HepG2 (cell line): ENCODE results near the gene SDR39U1. TPM values are rescaled to one million over a fixed set of nuclear protein-coding genes. Genes with fewer than 3 reads are reported as not detected.

ENCODE experiments used
- AKNA ChIP-seq: sonication (generic); formaldehyde crosslinking; IDR thresholded peaks from 2 replicates; pipeline ENCODE4 v1.4.0; 2020; ENCODE audit warnings: missing genetic modification reagents, borderline replicate concordance
- CHD4 ChIP-seq: fragments of 200-600 bp; sonication (generic); IDR thresholded peaks from 2 replicates; pipeline ENCODE4 v1.7.0; 2017; ENCODE audit warnings: mild to moderate bottlenecking, low read length, borderline replicate concordance
- DR1 ChIP-seq: sonication (generic); formaldehyde crosslinking; IDR thresholded peaks from 2 replicates; pipeline ENCODE4 v1.8.0; 2021; ENCODE audit warnings: mild to moderate bottlenecking, missing genetic modification reagents, inconsistent platforms
- ESRRA ChIP-seq: sonication (generic); formaldehyde crosslinking; IDR thresholded peaks from 2 replicates; pipeline ENCODE4 v1.5.1; 2020; ENCODE audit warnings: mild to moderate bottlenecking, low read depth, missing genetic modification reagents
- ETV6 ChIP-seq: sonication (generic); formaldehyde crosslinking; conservative IDR thresholded peaks from 2 replicates; pipeline ENCODE4 v1.4.0; 2020; ENCODE audit warnings: missing genetic modification reagents
- JUN ChIP-seq: sonication (generic); formaldehyde crosslinking; IDR thresholded peaks from 2 replicates; pipeline ENCODE4 v1.4.0; 2020; ENCODE audit warnings: mild to moderate bottlenecking, missing genetic modification reagents
- MAFK ChIP-seq, 2 experiments: IDR thresholded peaks in 1 of 2; conservative IDR thresholded peaks in 1 of 2; 2 replicates each; pipeline ENCODE4 v1.6.1; 2011; ENCODE audit warnings: improper control_type of control experiment in 2 of 2, low read length in 2 of 2
- MTA3 ChIP-seq: sonication (generic); formaldehyde crosslinking; IDR thresholded peaks from 2 replicates; pipeline ENCODE4 v1.4.0; 2020; ENCODE audit warnings: missing genetic modification reagents
- NFE2L1 ChIP-seq: sonication (generic); formaldehyde crosslinking; IDR thresholded peaks from 2 replicates; pipeline ENCODE4 v1.4.0; 2020; ENCODE audit warnings: missing genetic modification reagents, mild to moderate bottlenecking, borderline replicate concordance
- NFE2L2 ChIP-seq: fragments of 150-350 bp; IDR thresholded peaks from 2 replicates; pipeline ENCODE4 v1.6.1; 2014; ENCODE audit warnings: low read length
- NR2C2 ChIP-seq: sonication (generic); formaldehyde crosslinking; IDR thresholded peaks from 2 replicates; pipeline ENCODE4 v1.4.0; 2020; ENCODE audit warnings: missing genetic modification reagents, mild to moderate bottlenecking, moderate library complexity, borderline replicate concordance
- PBX2 ChIP-seq: IDR thresholded peaks from 2 replicates; pipeline ENCODE4 v1.6.1; 2016; ENCODE audit warnings: control low read depth
- SMYD3 ChIP-seq: sonication (generic); formaldehyde crosslinking; IDR thresholded peaks from 2 replicates; pipeline ENCODE4 v1.8.1; 2023; ENCODE audit warnings: mild to moderate bottlenecking, missing genetic modification reagents
- SP5 ChIP-seq: IDR thresholded peaks from 2 replicates; pipeline ENCODE4 v1.6.1; 2016; ENCODE audit warnings: low read depth, borderline replicate concordance
- TRAFD1 ChIP-seq: sonication (generic); formaldehyde crosslinking; IDR thresholded peaks from 2 replicates; pipeline ENCODE4 v1.5.1; 2020; ENCODE audit warnings: missing genetic modification reagents, mild to moderate bottlenecking, borderline replicate concordance
- ZFAT ChIP-seq: sonication (generic); formaldehyde crosslinking; conservative IDR thresholded peaks from 2 replicates; pipeline ENCODE4 v1.8.1; 2023; ENCODE audit warnings: missing genetic modification reagents, inconsistent platforms
- ZFP36L2 ChIP-seq: sonication (generic); formaldehyde crosslinking; IDR thresholded peaks from 2 replicates; pipeline ENCODE4 v1.4.0; 2020; ENCODE audit warnings: missing genetic modification reagents
- ZFP62 ChIP-seq: sonication (generic); formaldehyde crosslinking; IDR thresholded peaks from 2 replicates; pipeline ENCODE4 v1.4.0; 2020; ENCODE audit warnings: missing genetic modification reagents
- ZNF24 ChIP-seq: fragments of 450-650 bp; IDR thresholded peaks from 2 replicates; pipeline ENCODE4 v1.6.1; 2017; ENCODE audit warnings: antibody characterized with exemption, mild to moderate bottlenecking
- ZNF564 ChIP-seq: sonication (generic); formaldehyde crosslinking; IDR thresholded peaks from 2 replicates; pipeline ENCODE4 v1.8.1; 2023; ENCODE audit warnings: mild to moderate bottlenecking, missing genetic modification reagents
- ZNF576 ChIP-seq: sonication (generic); formaldehyde crosslinking; IDR thresholded peaks from 2 replicates; pipeline ENCODE4 v1.4.0; 2020; ENCODE audit warnings: mild to moderate bottlenecking, missing genetic modification reagents
- ZNF614 ChIP-seq: IDR thresholded peaks from 2 replicates; pipeline ENCODE4 v1.6.1; 2018; ENCODE audit warnings: missing biosample characterization, missing genetic modification reagents, inconsistent platforms, borderline replicate concordance
- ZNF839 ChIP-seq: sonication (generic); formaldehyde crosslinking; IDR thresholded peaks from 2 replicates; pipeline ENCODE4 v1.4.0; 2020; ENCODE audit warnings: missing genetic modification reagents, mild to moderate bottlenecking, borderline replicate concordance
- polyA plus RNA-seq, 8 experiments: library from polyadenylated mRNA; depleted of rRNA in 3 of 8; stranded (reverse) in 7 of 8; unstranded in 1 of 8; fragments of >200 nt; fragmentation: Illumina TruSeq in 4 of 8; extraction: Trizol in 4 of 8; gene quantifications; 2 replicates each; pipeline versions ENCODE4 v1.2.1 to v1.2.3, GENCODE V29; 2011 to 2016; ENCODE audit warnings: low read depth in 4 of 8, missing spikeins in 1 of 8, mixed read lengths in 1 of 8; ENCODE audit not compliant: insufficient read depth in 1 of 8
- total RNA-seq, 5 experiments: library from RNA; depleted of rRNA; stranded (reverse); fragments of >200 nt; fragmentation: Illumina TruSeq; extraction: Trizol; gene quantifications; 2 replicates each; pipeline ENCODE4 v1.2.3, GENCODE V29; 2016; ENCODE audit warnings: low read depth in 1 of 5

The SDR39U1 gene
- total and polyA plus RNA-seq, 2 of the 13 experiments (the other 11 are each of a cell fraction or from before 2014, with no cell fraction given), result 34.4 to 129 TPM

- TF ChIP-seq NFE2L2 (peak; percentile 10; the same call in 1 of the 2 replicates), MTA3 (CRISPR knock-in tag) (no peak), ETV6 (CRISPR knock-in tag) (no peak), ZNF564 (CRISPR knock-in tag) (no peak), NR2C2 (CRISPR knock-in tag) (no peak; the same call in 1 of the 2 replicates), ZFAT (CRISPR knock-in tag) (no peak), ESRRA (peak; percentile 48; the same call in 1 of the 2 replicates), AKNA (CRISPR knock-in tag) (no peak), ZFP36L2 (CRISPR knock-in tag) (no peak), SMYD3 (CRISPR knock-in tag) (no peak), ZNF24 (no peak), TRAFD1 (CRISPR knock-in tag) (no peak), MAFK (conservative IDR thresholded peaks at IDR 0.05 in 1 of 2, IDR thresholded peaks at IDR 0.05 in 1 of 2; ENCODE audit: low read length in 2 of 2) (no peak), ZNF839 (CRISPR knock-in tag) (no peak), CHD4 (0 out of 2 replicates have a peak, but pooled peaks have one; percentile 12), ZNF576 (CRISPR knock-in tag) (no peak), ZNF614 (0 out of 2 replicates have a peak, but pooled peaks have one; percentile 80), JUN (CRISPR knock-in tag) (peak; percentile 52; the same call in 1 of the 2 replicates), ZFP62 (CRISPR knock-in tag) (no peak), SP5 (CRISPR knock-in tag) (peak; percentile 98), NFE2L1 (CRISPR knock-in tag) (peak; percentile 80; the same call in 1 of the 2 replicates), PBX2 (no peak; the same call in 1 of the 2 replicates), DR1 (CRISPR knock-in tag) (no peak)
Observed at GRCh38 chr14:24431569-24432258, 10.9 kb downstream of the SDR39U1 start (continued).
